Stimulated activated CD4-positive, alpha-beta T cell treated with anti-CD3 and anti-CD28 coated beads, TNF-alpha, amount 100 ng/mL, for 1 hour (primary cell): ENCODE measurements around the gene PGGHG.

Experiments used
- DNase-seq, 3 donors: peaks; one replicate each; pipeline ENCODE4 v3.0.0-alpha.2; 2020; ENCODE audit warnings: low read depth in 3 of 3, low spot score in 1 of 3

PGGHG gene

GRCh38 chr11:285021-285893, 3.7 kb upstream of the PGGHG start:
- DNase-seq, result no peak

- DNase-seq, result no peak
Measured at GRCh38 chr11:285894-286220, 3.1 kb upstream of the PGGHG start.

GRCh38 chr11:286977-287820, 1.7 kb upstream of the PGGHG start:
- DNase-seq, result peak in 1 of 3 donors; percentile 64

GRCh38 chr11:287821-288477, 977 bp upstream of the PGGHG start:
- peak in 1 of 3 donors; percentile 57 for DNase-seq

- no peak for DNase-seq
Measured at GRCh38 chr11:289398-289711, 429 bp downstream of the PGGHG start.

- DNase-seq, result no peak
Measured at GRCh38 chr11:289712-290620, 1.0 kb downstream of the PGGHG start.

GRCh38 chr11:290621-291231, 1.8 kb downstream of the PGGHG start:
- no peak for DNase-seq

- DNase-seq, result no peak
Measured at GRCh38 chr11:291281-292210, 2.6 kb downstream of the PGGHG start.

- no peak for DNase-seq
Measured at GRCh38 chr11:292211-293121, 3.5 kb downstream of the PGGHG start.

- no peak for DNase-seq
Measured at GRCh38 chr11:293271-293851, 4.4 kb downstream of the PGGHG start.

- DNase-seq, result no peak
Measured at GRCh38 chr11:293852-294661, 5.1 kb downstream of the PGGHG start.

GRCh38 chr11:294780-295179, 5.9 kb downstream of the PGGHG start:
- no peak for DNase-seq

- DNase-seq, result no peak
Measured at GRCh38 chr11:295351-296170, 6.6 kb downstream of the PGGHG start.

- no peak for DNase-seq
Measured at GRCh38 chr11:296171-297050, 7.5 kb downstream of the PGGHG start.

GRCh38 chr11:297051-297585, 8.2 kb downstream of the PGGHG start:
- no peak for DNase-seq
